GM21447 (cell line): Measurements from ENCODE around the gene UFSP1.
"Not testable (repeated sequence)": the region's sequence is repeated elsewhere in the genome, so short reads cannot be mapped to it uniquely, and the experiment has no call there.

Experiments used
- ATAC-seq: cut with Tn5 transposase; IDR thresholded peaks from one replicate; pipeline ENCODE4 v1.9.1; 2021; ENCODE audit not compliant: unreplicated experiment

UFSP1 gene

DNA sequence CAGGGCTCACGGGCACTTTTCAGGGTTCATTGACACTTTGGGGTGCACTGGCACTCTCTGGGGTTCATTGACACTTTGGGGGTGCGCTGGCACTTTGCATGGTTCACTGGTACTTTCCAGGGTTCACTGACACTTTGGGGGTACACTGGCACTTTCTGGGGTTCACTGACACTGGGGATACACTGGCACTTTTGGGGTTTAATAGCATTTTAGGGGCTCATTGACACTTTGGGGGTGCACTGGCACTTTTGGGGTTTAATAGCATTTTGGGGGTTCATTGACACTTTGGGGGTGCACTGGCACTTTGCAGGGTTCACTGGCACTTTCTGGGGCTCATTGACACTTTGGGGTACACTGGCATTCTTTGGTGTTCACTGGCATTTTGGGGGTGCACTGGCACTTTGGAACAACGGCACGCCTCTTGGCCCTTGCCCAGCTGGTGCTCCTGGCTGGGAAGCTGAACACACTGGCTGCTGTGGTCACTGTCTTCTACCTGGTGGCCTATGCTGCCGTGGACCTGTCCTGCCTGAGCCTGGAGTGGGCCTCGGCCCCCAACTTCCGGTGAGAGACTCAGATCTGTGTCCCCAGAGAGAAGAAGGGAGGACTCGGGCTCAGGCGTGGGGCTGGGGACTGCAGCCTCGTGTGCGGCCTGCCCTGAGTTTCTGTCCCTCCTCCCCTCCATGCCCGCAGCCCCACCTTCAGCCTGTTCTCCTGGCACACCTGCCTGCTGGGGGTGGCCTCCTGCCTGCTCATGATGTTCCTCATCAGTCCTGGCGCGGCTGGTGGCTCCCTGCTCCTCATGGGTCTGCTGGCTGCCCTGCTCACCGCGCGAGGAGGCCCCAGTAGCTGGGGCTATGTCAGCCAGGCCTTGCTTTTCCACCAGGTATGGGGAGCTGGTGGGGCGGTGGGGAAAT is 28.6 kb downstream of the UFSP1 start:
- ATAC-seq, result no peak

DNA sequence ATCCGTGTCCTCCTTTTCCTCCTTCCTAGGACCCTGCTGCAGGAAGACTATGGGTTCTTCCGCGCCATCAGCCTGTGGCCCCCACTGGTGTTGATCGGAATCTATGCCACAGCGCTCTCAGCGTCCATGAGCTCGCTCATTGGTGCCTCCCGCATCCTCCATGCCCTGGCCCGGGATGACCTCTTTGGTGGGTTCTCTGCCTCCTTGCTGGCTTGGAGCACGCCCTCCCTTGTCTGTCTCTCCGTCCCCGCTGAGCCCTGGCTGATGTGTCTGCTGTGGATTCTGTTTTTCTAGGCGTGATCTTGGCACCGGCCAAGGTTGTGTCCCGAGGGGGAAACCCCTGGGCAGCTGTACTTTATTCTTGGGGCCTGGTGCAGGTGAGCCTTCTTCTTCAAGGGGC is 29.7 kb downstream of the UFSP1 start:
- ATAC-seq, result no peak

DNA sequence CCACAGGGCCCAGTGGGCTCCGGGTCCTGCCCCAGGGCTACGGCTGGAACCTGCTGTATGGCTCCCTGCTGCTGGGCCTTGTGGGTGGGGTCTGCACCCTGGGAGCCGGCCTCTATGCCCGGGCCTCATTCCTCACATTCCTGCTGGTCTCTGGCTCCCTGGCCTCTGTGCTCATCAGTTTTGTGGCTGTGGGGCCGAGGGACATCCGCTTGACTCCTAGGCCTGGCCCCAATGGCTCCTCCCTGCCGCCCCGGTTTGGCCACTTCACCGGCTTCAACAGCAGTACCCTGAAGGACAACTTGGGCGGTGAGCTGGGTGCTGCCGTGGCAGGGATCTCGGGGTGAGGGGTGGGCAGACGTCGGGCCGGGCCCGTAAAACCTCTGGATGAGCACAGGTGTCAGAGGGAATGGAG is 32.6 kb downstream of the UFSP1 start:
- ATAC-seq, result no peak

DNA sequence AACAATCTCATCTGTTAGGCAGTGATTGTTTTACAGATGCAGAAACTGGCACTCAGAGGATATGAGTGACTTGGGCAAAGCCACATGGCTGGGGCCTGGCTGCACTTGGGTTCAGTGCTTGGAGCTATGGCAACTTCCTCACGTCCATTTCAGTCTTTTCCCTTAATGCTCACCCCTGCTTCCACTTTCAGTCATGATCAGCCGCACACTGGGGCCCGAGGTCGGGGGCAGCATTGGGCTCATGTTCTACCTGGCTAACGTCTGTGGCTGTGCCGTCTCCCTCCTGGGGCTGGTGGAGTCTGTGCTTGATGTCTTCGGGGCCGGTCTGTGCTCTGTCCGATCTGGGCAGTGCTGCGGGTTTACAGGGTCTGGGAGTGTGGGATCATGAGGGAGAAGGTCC is 34.0 kb downstream of the UFSP1 start:
- ATAC-seq, result no peak

DNA sequence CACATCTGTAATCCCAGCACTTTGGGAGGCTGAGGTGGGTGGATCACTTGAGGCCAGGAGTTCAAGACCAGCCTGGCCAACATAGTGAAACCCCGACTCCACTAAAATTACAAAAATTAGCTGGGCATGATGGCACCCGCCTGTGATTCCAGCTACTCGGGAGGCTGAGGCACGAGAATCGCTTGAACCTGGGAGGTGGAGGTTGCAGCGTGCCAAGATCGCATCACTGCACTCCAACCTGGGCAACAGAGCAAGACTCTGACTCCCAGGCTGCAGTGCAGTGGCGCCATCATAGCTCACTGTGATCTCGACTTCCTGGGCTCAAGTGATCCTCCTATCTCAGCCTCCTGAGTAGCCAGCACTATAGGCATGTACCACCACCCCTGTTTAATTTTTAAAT is 34.6 kb downstream of the UFSP1 start:
- ATAC-seq, result not testable (repeated sequence)

DNA sequence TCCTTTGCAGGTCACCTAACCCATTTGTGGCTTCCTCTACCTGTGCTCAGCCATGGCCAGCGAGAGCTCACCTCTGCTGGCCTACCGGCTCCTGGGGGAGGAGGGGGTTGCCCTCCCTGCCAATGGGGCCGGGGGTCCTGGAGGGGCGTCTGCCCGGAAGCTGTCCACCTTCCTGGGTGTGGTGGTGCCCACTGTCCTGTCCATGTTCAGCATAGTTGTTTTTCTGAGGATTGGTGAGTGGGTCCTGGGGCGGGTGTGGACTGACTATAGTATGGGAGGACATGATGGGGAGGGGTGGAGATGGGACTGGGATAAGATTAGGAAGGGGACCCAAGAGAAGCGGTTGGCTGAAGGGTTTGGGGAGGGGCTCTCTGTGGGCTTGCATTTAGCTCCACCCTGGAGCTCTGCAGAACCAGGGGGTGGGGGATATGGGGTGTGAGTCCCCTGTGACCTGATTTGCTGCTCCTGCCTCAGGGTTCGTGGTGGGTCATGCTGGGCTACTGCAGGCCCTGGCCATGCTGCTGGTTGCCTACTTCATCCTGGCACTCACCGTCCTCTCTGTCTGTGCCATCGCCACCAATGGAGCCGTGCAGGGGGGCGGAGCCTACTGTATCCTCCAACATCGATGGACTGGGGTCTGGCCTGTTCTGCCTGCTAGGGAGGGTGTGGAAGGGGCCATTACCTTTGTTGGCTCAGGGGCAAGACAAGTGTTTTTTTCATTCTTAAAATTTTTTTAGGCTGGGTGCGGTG is 35.2 kb downstream of the UFSP1 start:
- no peak for ATAC-seq

DNA sequence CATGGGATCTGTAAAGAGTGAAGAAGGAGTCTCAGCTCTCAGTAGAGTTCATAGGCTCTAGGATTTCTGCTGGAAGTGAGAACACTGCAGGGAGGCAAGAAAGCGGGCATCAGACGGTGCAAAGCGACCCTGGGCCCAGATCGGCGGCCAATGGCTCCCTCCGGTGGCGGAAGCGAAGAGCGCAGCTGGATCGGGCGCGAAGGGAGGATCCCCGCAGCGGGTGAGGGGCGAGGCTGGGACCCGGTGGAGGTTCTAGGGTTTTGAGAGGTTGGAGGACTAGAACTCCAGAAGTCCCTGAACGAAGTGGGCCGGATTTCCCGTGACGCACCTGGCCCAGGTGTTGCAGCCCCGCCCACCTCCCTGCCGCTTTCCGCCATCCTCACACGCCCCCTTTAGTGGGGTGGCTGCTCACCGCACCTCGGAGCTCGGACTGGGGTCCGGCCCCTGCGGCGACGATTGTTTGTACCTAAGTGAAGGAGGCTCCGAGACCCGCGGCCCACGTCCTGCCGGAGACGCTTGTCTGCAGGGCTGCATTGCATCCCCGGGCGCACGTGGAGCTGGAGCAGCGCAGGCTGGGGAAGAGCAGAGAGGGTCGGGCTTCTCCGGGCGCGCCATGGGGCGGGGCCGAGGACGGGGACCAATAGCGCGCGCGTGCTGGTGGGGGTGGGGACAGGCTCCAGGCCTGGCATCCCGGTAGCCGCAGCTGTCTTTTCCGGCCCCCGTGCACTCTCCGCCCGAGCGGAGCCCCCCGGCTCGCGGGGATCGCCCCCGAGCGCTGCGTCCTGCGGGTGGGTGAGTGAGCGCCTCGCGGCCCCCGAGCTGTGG is 37.3 kb downstream of the UFSP1 start, which contains the start of gene SLC12A9:
Gene SLC12A9, plus strand, starts transcription at position 666 of the 825 bp plus-strand sequence. CDS start 1,485 bp downstream, outside the sequence.
- ATAC-seq, result peak; percentile 88

DNA sequence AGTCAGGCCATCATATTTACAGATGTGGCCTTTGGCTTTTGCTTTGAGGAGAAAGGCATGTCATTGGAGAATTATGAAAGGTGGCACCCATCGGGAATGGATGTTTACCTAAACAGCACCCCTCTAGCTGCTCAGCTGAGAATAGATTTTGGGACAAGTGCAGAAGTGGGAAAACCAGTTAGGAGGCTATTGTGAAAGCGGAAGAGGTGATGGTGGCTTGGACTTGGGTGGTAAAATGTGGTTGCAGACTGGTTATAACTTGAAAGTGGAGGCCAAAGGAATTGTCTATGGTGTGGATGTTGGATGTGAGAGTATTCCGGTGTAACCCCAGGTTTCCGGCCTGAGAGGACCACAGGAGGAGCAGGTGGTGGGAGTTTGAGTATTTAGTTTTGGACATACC is 42.2 kb downstream of the UFSP1 start:
- no peak for ATAC-seq

DNA sequence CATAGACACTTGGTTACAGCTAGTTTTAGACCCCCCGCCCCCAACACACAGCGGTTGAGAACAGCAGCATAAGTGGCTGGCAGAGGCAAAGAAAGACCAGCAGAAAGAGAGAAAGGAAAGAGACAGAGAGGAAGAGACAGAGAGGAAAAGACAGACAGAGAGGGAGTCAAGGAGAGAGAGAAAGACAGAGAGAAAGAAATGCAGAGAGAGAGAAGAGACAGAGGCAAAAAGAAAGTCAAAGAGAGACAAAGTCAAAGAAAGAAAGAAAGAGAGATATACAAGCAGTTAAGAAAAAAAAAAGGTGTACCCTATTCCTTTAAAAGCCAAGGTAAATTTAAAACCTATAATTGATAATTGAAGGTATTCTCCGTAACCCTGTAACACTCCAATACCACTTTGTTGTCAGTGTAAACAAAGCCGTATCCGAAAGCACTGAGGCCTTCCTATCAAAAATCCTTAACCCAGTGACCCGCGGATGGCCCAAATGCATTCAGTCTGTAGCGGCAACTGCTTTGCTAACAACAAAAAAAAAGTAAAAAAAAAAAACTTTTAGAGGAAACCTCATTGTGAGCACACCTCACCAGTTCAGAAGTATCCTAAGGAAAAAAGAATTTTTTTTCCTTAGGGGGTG is 48.9 kb downstream of the UFSP1 start:
- no peak for ATAC-seq

DNA sequence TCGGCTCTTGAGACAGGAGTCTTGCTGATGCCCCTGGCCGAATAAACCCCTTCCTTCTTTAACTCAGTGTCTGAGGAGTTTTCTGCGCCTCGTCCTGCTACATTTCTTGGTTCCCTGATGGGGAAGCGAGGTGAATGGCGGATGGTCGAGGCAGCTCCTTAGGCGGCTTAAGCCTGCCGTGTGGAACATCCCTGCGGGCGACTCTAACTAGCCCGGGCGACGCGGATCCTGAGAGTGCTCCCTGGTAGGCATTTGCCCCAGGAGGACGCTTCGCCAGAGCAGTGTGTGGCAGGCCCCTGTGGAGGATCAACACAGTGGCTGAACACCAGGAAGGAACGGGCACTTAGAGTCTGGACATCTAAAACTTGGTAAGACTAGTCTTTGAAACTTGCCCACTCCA is 50.2 kb downstream of the UFSP1 start:
- no peak for ATAC-seq
